Measurements from ENCODE around the gene DAPP1. TPM values are rescaled to one million over a fixed set of nuclear protein-coding genes. Genes with fewer than 3 reads are reported as not detected.

DAPP1 gene
- total and polyA plus RNA-seq, 8 donors: 0.45 to 72.4 (median 8.5) TPM

DNA sequence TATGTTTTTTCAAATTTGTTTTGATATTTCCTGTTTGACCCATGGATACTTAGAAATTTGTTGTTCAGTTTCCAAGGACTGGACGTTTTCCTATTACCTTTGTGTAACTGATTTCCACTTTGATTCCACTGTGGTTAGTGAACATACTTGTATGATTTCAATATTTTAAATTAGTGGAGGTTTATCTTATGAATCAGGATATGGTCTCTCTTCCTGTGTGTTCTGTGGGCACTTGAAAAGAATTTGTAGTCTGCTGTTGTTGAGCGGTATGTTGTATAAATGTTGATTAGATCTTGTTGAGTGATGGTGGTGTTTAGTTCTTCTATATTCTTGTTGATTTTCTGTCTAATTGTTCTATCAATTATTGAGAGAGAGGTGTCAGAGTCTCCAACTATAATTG lies 98.8 kb downstream of the DAPP1 start:
- H3K4me1 ChIP-seq: no peaks in the 10 kb centered on the region
- WGBS, 5 donors: 85 to 97% (median 88%) methylated on average over 2 of the region's 2 CpGs
- H3K27ac ChIP-seq: no peak overlapping the region
- H3K36me3 ChIP-seq: peaks cover 0 to 54% (median 51%) of the 10 kb centered on the region in 4 donors
- peaks cover 0 to 6% (median 0%) of the 10 kb centered on the region in 4 donors for H3K9me3 ChIP-seq
- H3K27me3 ChIP-seq: no peaks in the 10 kb centered on the region
- DNase-seq: no peak
- intact Hi-C loops (cut with DNase I; ENCODE audit: low total_unique reads): no loop called here
- TF ChIP-seq EP300 (IDR thresholded peaks at IDR 0.05): no peak
- TF ChIP-seq, protein P1, sequence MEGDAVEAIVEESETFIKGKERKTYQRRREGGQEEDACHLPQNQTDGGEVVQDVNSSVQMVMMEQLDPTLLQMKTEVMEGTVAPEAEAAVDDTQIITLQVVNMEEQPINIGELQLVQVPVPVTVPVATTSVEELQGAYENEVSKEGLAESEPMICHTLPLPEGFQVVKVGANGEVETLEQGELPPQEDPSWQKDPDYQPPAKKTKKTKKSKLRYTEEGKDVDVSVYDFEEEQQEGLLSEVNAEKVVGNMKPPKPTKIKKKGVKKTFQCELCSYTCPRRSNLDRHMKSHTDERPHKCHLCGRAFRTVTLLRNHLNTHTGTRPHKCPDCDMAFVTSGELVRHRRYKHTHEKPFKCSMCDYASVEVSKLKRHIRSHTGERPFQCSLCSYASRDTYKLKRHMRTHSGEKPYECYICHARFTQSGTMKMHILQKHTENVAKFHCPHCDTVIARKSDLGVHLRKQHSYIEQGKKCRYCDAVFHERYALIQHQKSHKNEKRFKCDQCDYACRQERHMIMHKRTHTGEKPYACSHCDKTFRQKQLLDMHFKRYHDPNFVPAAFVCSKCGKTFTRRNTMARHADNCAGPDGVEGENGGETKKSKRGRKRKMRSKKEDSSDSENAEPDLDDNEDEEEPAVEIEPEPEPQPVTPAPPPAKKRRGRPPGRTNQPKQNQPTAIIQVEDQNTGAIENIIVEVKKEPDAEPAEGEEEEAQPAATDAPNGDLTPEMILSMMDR (IDR thresholded peaks at IDR 0.05): no peak
- no peak for TF ChIP-seq POLR2AphosphoS5 (IDR thresholded peaks at IDR 0.05)
- TF ChIP-seq POLR2A (IDR thresholded peaks at IDR 0.05): no peak
- no peak overlapping the region for H3K4me3 ChIP-seq

DNA sequence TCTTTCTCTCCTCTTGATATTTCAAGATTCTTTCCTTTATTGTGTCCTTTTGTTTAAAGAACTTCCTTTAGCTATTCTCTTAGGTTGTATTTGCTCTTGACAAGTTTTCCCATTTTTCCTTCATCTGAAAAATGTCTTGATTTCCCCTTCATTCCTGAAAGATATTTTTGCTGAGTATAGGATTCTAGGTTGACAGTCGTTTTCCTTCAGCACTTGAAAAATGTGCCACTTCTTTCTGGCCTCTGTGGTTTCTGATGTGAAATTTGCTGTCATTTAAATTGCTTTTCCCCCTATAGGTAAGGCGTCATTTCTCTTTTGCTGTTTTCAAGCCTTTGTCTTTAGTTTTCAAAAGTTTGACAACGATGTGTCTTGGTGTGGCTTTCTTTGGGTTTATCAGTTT lies 100.9 kb downstream of the DAPP1 start:
- Histone ChIP-seq H3K4me1 (peaks cover 0 to 6% (median under 1%) of the 10 kb centered on the region in 4 donors), H3K9me3 (peaks cover 0 to 6% (median 0%) of the 10 kb centered on the region in 4 donors), H3K36me3 (peaks cover 0 to 59% (median 54%) of the 10 kb centered on the region in 4 donors), H3K4me3 (no peak overlapping the region), H3K27me3 (no peaks in the 10 kb centered on the region), H3K27ac (no peak overlapping the region)
- TF ChIP-seq POLR2A (IDR thresholded peaks at IDR 0.05) (no peak), EP300 (IDR thresholded peaks at IDR 0.05) (no peak), POLR2AphosphoS5 (IDR thresholded peaks at IDR 0.05) (no peak)
- TF ChIP-seq, protein P1 (IDR thresholded peaks at IDR 0.05): no peak
- DNase-seq: no peak
- 95 to 97% (median 97%) methylated on average over 3 of the region's 3 CpGs for WGBS, 5 donors
- intact Hi-C loops (cut with DNase I; ENCODE audit: low total_unique reads): no loop called here

DNA sequence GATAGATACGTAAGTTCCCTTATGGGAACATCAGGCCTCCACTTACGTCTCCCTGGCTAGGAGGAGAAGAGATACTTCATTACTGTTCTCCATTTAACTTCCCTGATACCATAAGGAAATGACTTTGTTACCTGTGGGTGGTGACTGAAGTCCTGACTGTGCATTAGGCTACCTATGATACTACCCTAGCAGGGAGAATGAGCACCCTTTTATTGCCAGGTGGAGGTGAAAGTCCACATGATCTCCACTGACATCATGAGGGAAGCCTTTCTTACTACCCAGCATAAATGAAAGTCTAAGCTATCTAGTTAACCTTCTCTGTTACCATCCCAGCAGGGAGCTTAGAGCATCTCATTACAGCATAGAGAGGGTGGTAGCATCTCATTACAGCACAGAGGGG lies 102.0 kb downstream of the DAPP1 start:
- DNase-seq: peak in 1 of 2 donors; percentile 16
- Histone ChIP-seq H3K9me3 (peaks cover 0 to 6% (median 0%) of the 10 kb centered on the region in 4 donors), H3K4me1 (peaks cover 0 to 6% (median 2%) of the 10 kb centered on the region in 4 donors), H3K27ac (no peak overlapping the region), H3K36me3 (peaks cover 0 to 64% (median 56%) of the 10 kb centered on the region in 4 donors), H3K4me3 (no peak overlapping the region), H3K27me3 (no peaks in the 10 kb centered on the region)
- no peak for TF ChIP-seq POLR2A (IDR thresholded peaks at IDR 0.05)
- TF ChIP-seq, protein P1 (IDR thresholded peaks at IDR 0.05): no peak
- TF ChIP-seq EP300 (IDR thresholded peaks at IDR 0.05): no peak
- TF ChIP-seq POLR2AphosphoS5 (IDR thresholded peaks at IDR 0.05): no peak
- 93 to 100% (median 98%) methylated on average over 2 of the region's 2 CpGs for WGBS, 5 donors
- intact Hi-C loops (cut with DNase I; ENCODE audit: low total_unique reads): no loop called here

Other genes starting within 250 kb of the DAPP1 start
- 10 to 100 TPM in 1 of 5 donors, under 1 TPM in 1, not detected in 3; 0.89 to 39.1 TPM for gene MTTP, start 242.0 kb upstream of the DAPP1 start, total RNA-seq
- gene MTTP, start 242.0 kb upstream of the DAPP1 start, polyA plus RNA-seq: under 1 TPM in 2 of 3 donors, not detected in 1; 0.05 to 0.12 TPM
- gene C4orf54, start 159.0 kb upstream of the DAPP1 start, total RNA-seq: under 1 TPM in 1 of 5 donors, not detected in 4; under 0.01 TPM
- under 1 TPM in 1 of 3 donors, not detected in 2; 0.15 TPM for gene C4orf54, start 159.0 kb upstream of the DAPP1 start, polyA plus RNA-seq
- 10 to 100 TPM in 3 of 5 donors, 1 to 10 TPM in 2; 1.7 to 48.7 (median 10.7) TPM for gene LAMTOR3, start 77.6 kb downstream of the DAPP1 start, total RNA-seq
- 10 to 100 TPM; 52.0 to 88.4 (median 60.8) TPM for gene LAMTOR3, start 77.6 kb downstream of the DAPP1 start, polyA plus RNA-seq
- 10 to 100 TPM in 4 of 5 donors, 1 to 10 TPM in 1; 5.3 to 78.0 (median 20.3) TPM for gene DNAJB14, start 129.8 kb downstream of the DAPP1 start, total RNA-seq
- 1 to 10 TPM; 3.4 to 7.0 (median 5.0) TPM for gene DNAJB14, start 129.8 kb downstream of the DAPP1 start, polyA plus RNA-seq
- gene H2AZ1, start 133.4 kb downstream of the DAPP1 start, total RNA-seq: 100 to 1,000 TPM in 3 of 5 donors, 10 to 100 TPM in 2; 51.6 to 351 (median 145) TPM
- 100 to 1,000 TPM; 163 to 289 (median 222) TPM for gene H2AZ1, start 133.4 kb downstream of the DAPP1 start, polyA plus RNA-seq